ENCODE measurements around the gene ARHGEF1. TPM values are rescaled to one million over a fixed set of nuclear protein-coding genes. Genes with fewer than 3 reads are reported as not detected.

ARHGEF1 gene
- total and polyA plus RNA-seq, 12 donors, result 20.2 to 143 (median 30.2) TPM

DNA sequence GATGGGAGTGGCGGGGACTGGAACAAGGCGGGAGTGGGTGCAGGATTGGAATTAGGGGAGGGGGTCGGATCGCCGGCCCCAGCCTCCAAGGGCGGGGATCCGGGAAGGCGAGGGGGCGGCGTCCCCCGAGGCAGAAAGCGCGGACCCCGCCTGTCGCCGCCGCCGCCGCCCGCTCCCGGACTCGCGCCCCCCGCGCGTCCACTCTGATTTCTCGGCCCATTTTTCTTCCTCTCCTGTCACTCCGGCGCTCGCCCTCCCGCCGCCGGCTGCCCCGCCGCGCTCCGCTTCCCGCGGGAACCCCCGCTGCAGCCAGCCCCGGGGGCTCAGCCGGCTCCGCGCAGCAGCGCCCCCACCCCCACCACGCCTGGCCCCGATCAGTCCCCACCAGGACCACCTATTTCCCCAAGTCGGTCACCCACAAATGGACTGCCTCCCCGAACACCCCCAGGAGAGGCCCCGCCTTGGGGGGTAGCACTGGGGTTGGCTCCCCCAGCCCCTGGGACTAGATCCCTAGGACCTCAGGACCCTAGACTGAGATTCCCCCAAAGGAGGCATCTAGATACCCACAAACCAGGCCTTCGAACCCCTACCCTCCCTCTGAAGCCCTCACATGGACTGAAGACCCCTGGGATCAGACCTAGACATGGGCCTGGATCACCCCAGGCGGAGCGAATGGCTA is 57.9 kb downstream of the ARHGEF1 start:
- 8 to 14% methylated on average over 35 to 53 of the region's 53 CpGs for WGBS, 2 donors
- TF ChIP-seq, protein P1, sequence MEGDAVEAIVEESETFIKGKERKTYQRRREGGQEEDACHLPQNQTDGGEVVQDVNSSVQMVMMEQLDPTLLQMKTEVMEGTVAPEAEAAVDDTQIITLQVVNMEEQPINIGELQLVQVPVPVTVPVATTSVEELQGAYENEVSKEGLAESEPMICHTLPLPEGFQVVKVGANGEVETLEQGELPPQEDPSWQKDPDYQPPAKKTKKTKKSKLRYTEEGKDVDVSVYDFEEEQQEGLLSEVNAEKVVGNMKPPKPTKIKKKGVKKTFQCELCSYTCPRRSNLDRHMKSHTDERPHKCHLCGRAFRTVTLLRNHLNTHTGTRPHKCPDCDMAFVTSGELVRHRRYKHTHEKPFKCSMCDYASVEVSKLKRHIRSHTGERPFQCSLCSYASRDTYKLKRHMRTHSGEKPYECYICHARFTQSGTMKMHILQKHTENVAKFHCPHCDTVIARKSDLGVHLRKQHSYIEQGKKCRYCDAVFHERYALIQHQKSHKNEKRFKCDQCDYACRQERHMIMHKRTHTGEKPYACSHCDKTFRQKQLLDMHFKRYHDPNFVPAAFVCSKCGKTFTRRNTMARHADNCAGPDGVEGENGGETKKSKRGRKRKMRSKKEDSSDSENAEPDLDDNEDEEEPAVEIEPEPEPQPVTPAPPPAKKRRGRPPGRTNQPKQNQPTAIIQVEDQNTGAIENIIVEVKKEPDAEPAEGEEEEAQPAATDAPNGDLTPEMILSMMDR (IDR thresholded peaks at IDR 0.05), result no peak
- no peak for ATAC-seq
- peak overlapping the region in 1 of 10 donors; percentile 15 for H3K27ac ChIP-seq
- H3K9me3 ChIP-seq, result no peaks in the 10 kb centered on the region
- H3K4me3 ChIP-seq, result peak overlapping the region; percentile 35 to 61 (median 50)
- peaks cover 0 to 16% (median 13%) of the 10 kb centered on the region in 9 donors for H3K4me1 ChIP-seq
- H3K36me3 ChIP-seq, result no peaks in the 10 kb centered on the region
- intact Hi-C loops (cut with DNase I), result no loop called here
- DNase-seq, result no peak
- peaks cover 4 to 50% (median 36%) of the 10 kb centered on the region in 7 donors for H3K27me3 ChIP-seq

DNA sequence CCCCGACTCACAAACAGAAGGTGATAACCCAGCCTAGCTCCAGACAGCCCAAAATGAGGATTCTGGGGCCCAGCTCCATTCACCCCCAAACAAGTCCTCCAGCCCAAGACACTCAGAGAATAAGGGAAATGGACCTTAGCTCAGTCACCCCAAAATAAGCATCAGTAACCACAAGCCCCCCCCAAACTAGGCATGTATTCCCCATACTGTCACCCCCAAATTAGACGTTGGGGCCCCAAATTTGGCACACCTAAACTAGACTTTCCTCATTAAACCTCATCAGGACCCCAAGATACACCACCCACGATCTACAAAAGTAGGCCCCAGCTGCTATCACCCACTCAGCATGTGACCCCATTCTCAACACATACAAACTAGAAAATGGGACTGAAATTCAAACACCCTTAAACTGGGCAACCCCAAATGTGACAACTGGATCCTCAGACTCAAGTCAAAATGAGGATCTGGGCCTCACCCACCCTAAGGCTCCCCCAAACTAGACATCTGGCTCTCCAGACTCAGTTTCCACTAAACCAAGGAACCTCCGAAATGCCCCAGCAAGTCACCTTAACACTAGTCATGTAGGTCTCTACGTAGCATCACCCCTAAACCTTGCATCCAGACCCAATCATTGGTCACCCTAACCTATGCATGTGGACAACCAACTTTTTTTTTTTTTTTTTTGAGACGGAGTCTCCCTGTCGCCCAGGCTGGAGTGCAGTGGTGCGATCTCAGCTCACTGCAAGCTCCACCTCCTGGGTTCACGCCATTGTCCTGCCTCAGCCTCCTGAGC is 58.6 kb downstream of the ARHGEF1 start:
- ATAC-seq, result no peak
- peak overlapping the region in 1 of 10 donors; percentile 49 for H3K4me3 ChIP-seq
- peaks cover 4 to 43% (median 34%) of the 10 kb centered on the region in 7 donors for H3K27me3 ChIP-seq
- TF ChIP-seq, protein P1 (IDR thresholded peaks at IDR 0.05), result no peak
- H3K36me3 ChIP-seq, result no peaks in the 10 kb centered on the region
- no peak for DNase-seq
- WGBS, 2 donors, result 80 to 87% methylated on average over 8 to 9 of the region's 9 CpGs
- peaks cover 0 to 19% (median 13%) of the 10 kb centered on the region in 9 donors for H3K4me1 ChIP-seq
- H3K9me3 ChIP-seq, result no peaks in the 10 kb centered on the region
- H3K27ac ChIP-seq, result no peak overlapping the region
- intact Hi-C loops (cut with DNase I), result no loop called here

DNA sequence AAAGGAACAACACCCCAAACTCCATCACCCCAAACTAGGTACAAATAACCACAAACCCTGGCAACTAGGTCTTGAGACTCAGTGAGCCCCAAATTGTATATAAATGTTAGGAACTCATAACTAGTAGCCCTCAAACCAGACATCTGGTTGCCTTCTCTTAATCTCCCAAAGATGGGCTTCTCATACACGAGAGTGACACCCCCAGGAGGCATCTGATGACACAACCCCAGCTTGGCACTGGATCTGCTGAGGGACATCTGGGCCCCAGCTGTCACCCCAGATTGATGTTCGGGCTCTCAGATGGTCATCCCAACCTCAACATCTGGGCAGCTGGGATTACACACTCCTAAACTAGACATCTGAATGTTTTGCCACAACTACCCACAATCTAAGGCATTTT is 61.4 kb downstream of the ARHGEF1 start:
- no peaks in the 10 kb centered on the region for H3K36me3 ChIP-seq
- 66 to 67% methylated on average over 2 of the region's 2 CpGs for WGBS, 2 donors
- no peaks in the 10 kb centered on the region for H3K9me3 ChIP-seq
- DNase-seq (no peak), ATAC-seq (no peak)
- intact Hi-C loops (cut with DNase I), result no loop called here
- no peak overlapping the region for H3K4me3 ChIP-seq
- H3K4me1 ChIP-seq, result peaks cover 0 to 19% (median 13%) of the 10 kb centered on the region in 9 donors
- H3K27ac ChIP-seq, result no peak overlapping the region
- TF ChIP-seq, protein P1 (IDR thresholded peaks at IDR 0.05), result no peak
- peaks cover 4 to 29% (median 24%) of the 10 kb centered on the region in 7 donors for H3K27me3 ChIP-seq

DNA sequence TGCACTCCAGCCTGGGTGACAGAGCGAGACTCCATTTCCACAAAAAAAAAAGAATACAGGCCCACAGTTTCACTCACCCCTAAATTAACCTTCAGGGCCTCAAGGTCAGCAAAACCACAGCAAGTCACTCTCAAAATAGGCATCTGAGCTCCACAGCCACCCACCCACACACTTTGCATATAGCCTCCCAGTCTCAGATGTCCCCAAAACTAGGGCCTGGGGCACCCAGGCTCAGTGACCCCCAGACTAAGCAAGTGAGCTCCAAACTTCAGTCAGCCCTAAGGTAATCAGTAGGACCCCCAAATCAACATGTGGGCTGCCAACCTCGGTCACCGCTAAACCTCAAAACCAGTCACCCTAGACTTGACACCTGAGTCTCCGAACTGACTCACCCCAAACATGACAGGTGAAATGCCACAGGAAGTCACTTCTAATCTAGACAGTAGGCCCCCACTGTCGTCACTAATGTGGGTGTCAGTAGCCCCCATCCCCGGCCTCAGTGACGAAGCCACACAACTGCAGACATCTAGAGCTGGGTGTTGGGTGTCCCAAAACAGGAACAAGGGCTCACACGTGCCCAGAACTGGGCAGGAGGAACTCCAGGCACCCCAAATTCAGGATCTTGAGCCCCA is 62.3 kb downstream of the ARHGEF1 start:
- WGBS, 2 donors, result 85 to 93% methylated on average over 8 of the region's 8 CpGs
- TF ChIP-seq, protein P1 (IDR thresholded peaks at IDR 0.05), result no peak
- no peak for DNase-seq
- Histone ChIP-seq H3K27me3 (peaks cover 0 to 22% (median 18%) of the 10 kb centered on the region in 7 donors), H3K27ac (peak overlapping the region in 1 of 10 donors; percentile 40), H3K9me3 (no peaks in the 10 kb centered on the region), H3K4me1 (peaks cover 0 to 13% (median 7%) of the 10 kb centered on the region in 9 donors), H3K4me3 (no peak overlapping the region), H3K36me3 (no peaks in the 10 kb centered on the region)
- intact Hi-C loops (cut with DNase I), result loop anchor here in 2 of 10 donors (5.0 kb wide), 1 partner anchor 73 kb away; no protein-coding TSS in a partner anchor
- peak in 1 of 8 donors; percentile 43 for ATAC-seq
